A673 (cell line): Measurements from ENCODE around the gene PSPC1. TPM values are rescaled to one million over a fixed set of nuclear protein-coding genes. Genes with fewer than 3 reads are reported as not detected.

Source experiments
- BruUV-seq: library from RNA; stranded (reverse); fragments of 400-500 nt; replicated peaks from 2 replicates; lab custom pipeline; 2021; lab: Mats Ljungman, UMichigan
- CTCF ChIA-PET: fragments of 300-600 bp; sonication (Branson Sonifier 250); formaldehyde crosslinking; loops from one replicate; lab custom pipeline; 2022; ENCODE audit warnings: antibody characterized with exemption; lab: Charles Lee
- POLR2A ChIA-PET: fragments of 300-600 bp; sonication (Branson Sonifier 250); formaldehyde crosslinking; loops from one replicate; lab custom pipeline; 2022; ENCODE audit warnings: antibody characterized with exemption; ENCODE audit not compliant: low non-redundant PET; lab: Charles Lee
- DNase-seq: peaks from one replicate; pipeline ENCODE4 v3.0.0-alpha.2; 2015; ENCODE audit warnings: low spot score
- H3K27ac ChIP-seq: fragments of 200-600 bp; sonication (generic); 2 replicates; pipeline ENCODE4 v1.5.1; 2016; ENCODE audit warnings: mixed run types, low read depth, mild to moderate bottlenecking, mixed read lengths, antibody characterized with exemption, low read length; ENCODE audit not compliant: poor library complexity, severe bottlenecking
- H3K27me3 ChIP-seq: fragments of 200-600 bp; sonication (generic); replicated peaks from 2 replicates; pipeline ENCODE4 v1.6.1; 2017; ENCODE audit warnings: mixed run types, low read depth, mild to moderate bottlenecking, mixed read lengths, antibody characterized with exemption, low read length; ENCODE audit not compliant: insufficient read depth, poor library complexity
- H3K36me3 ChIP-seq: fragments of 200-600 bp; sonication (generic); 2 replicates; pipeline ENCODE4 v1.6.1; 2016; ENCODE audit warnings: mixed run types, mild to moderate bottlenecking, mixed read lengths, antibody characterized with exemption, low read length; ENCODE audit not compliant: insufficient read depth, poor library complexity, severe bottlenecking
- H3K4me1 ChIP-seq: fragments of 200-600 bp; sonication (generic); 2 replicates; pipeline ENCODE4 v1.6.1; 2017; ENCODE audit warnings: mixed run types, mild to moderate bottlenecking, mixed read lengths, antibody characterized with exemption, low read length; ENCODE audit not compliant: insufficient read depth, poor library complexity, severe bottlenecking
- H3K4me3 ChIP-seq: fragments of 200-600 bp; sonication (generic); 2 replicates; pipeline ENCODE4 v1.5.1; 2016; ENCODE audit warnings: low read depth, mixed run types, mild to moderate bottlenecking, mixed read lengths, low read length; ENCODE audit not compliant: poor library complexity, severe bottlenecking
- H3K9me3 ChIP-seq: fragments of 200-600 bp; sonication (generic); 2 replicates; pipeline ENCODE4 v1.6.1; 2016; ENCODE audit warnings: mixed run types, low read depth, mild to moderate bottlenecking, mixed read lengths, antibody characterized with exemption, low read length; ENCODE audit not compliant: poor library complexity, severe bottlenecking
- EZH2 ChIP-seq: fragments of 200-600 bp; sonication (generic); IDR thresholded peaks from 2 replicates; pipeline ENCODE4 v1.6.1; 2017; ENCODE audit warnings: borderline replicate concordance, low read depth, mild to moderate bottlenecking, mixed read lengths, antibody characterized with exemption, low read length; ENCODE audit not compliant: poor library complexity, severe bottlenecking
- intact Hi-C: fragments of 100-400 bp; cut with micrococcal nuclease; formaldehyde crosslinking; loops from one replicate; pipeline ENCODE4 v1.10.0; 2022; ENCODE audit not compliant: unreplicated experiment
- total RNA-seq: library from RNA; stranded (reverse); gene quantifications from 2 replicates; pipeline ENCODE4 v1.2.3, GENCODE V29; 2021
- TF ChIP-seq, protein P1 (sequence below): fragments of 300-800, 200-600 bp; sonication (generic); conservative IDR thresholded peaks from 2 replicates; pipeline ENCODE4 v1.5.1; 2017; ENCODE audit warnings: low read depth, mild to moderate bottlenecking, antibody characterized with exemption, low read length, moderate library complexity, mixed read lengths

Gene PSPC1
- total RNA-seq, 1 experiment from 2014 or later = 90.9 TPM

DNA sequence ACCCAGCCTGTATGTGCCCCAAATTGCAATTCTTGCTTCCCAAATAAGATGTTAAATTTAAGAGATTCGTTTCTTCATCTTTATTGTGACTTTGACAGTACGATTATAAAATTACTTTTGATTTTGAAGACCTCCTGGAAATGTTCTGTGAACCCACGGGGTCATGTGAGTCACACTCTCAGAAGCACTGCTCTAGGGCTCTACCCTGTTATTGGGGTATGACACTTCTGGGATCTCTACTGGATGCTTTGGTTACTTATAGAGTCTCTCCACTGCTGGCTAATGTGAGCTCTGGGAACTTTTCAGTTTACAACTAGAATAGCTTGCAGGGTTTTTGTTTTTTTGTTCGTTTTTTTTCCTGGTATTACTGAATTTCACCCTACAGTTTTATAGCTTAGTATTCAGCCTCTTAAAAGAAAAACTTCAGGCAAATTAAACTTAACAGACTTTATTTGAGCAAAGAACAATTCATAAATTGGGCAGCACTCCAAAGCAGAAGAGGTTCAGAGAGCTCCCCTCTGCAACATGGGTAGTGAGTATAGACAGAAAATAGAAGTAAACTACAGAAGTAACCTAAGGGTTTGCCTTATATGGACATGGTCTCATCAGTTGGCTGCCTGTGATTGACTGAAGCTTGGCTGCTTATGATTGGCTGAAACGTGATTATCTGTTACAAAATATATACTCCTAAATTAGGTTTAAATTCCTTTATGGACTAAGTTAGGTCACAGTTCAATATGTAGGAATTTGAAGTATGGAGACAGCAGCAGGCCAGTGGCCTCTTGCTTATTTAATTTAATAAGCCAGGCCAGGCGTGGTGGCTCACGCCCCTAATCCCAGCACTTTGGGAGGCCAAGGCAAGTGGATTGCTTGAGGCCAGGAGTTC is 28.5 kb upstream of the PSPC1 start:
- Histone ChIP-seq H3K27ac (no peak overlapping the region), H3K36me3 (no peaks in the 10 kb centered on the region), H3K9me3 (no peaks in the 10 kb centered on the region), H3K4me1 (no peaks in the 10 kb centered on the region), H3K4me3 (no peak overlapping the region), H3K27me3 (no peaks in the 10 kb centered on the region)
- intact Hi-C loops = no loop called here
- TF ChIP-seq, protein P1, sequence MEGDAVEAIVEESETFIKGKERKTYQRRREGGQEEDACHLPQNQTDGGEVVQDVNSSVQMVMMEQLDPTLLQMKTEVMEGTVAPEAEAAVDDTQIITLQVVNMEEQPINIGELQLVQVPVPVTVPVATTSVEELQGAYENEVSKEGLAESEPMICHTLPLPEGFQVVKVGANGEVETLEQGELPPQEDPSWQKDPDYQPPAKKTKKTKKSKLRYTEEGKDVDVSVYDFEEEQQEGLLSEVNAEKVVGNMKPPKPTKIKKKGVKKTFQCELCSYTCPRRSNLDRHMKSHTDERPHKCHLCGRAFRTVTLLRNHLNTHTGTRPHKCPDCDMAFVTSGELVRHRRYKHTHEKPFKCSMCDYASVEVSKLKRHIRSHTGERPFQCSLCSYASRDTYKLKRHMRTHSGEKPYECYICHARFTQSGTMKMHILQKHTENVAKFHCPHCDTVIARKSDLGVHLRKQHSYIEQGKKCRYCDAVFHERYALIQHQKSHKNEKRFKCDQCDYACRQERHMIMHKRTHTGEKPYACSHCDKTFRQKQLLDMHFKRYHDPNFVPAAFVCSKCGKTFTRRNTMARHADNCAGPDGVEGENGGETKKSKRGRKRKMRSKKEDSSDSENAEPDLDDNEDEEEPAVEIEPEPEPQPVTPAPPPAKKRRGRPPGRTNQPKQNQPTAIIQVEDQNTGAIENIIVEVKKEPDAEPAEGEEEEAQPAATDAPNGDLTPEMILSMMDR = no peak
- DNase-seq = no peak
- ChIA-PET POLR2A (interaction anchor here (0.5 kb wide), 2 partner anchors 77 to 138 kb away, joined by 4 to 11 read pairs; no protein-coding TSS in a partner anchor), CTCF (no interaction called here)
- BruUV-seq = no TSS peak

DNA sequence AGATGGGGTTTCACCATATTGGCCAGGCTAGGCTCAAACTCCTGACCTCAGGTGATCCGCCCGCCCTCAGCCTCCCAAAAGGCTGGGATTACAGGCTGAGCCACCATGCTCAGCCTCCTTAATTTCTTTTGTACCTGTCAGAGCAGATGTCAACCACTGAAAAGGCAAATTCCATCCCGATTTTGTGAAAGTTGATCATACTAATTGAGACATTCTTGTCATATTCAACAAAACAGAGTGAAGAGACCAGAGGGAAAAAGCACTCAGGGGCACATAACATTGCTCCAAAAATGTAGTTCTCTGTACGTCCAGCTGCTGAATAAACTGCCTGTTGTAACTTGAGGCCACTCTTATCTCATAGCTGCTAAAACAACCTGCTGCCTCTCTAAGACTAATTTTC is 27.4 kb upstream of the PSPC1 start:
- intact Hi-C loops = no loop called here
- Histone ChIP-seq H3K4me3 (no peak overlapping the region), H3K9me3 (no peaks in the 10 kb centered on the region), H3K36me3 (no peaks in the 10 kb centered on the region), H3K27ac (no peak overlapping the region), H3K4me1 (no peaks in the 10 kb centered on the region), H3K27me3 (no peaks in the 10 kb centered on the region)
- no peak for DNase-seq
- TF ChIP-seq, protein P1 = no peak
- TF ChIP-seq EZH2 = no peak
- ChIA-PET POLR2A (no interaction called here), CTCF (no interaction called here)
- BruUV-seq = no TSS peak

DNA sequence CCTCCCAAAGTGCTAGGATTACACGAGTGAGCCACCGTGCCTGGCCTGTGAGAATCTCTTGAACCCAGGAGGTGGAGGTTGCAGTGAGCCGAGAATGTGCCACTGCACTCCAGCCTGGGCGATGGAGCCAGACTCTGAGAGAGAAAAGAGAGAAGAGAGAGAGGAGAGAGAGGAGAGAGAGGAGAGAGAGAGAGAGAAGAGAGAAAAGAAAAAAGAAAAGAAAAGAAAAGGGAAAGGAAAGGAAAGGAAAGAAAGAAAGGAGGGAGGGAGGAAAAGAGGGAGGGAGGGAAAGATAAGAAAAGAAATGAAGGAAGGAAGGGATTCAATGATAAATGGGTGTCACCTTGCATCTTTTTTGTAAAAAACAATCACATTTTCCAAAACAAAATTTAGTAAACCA is 23.0 kb upstream of the PSPC1 start:
- no peak overlapping the region for H3K4me3 ChIP-seq
- H3K4me1 ChIP-seq = no peaks in the 10 kb centered on the region
- intact Hi-C loops = no loop called here
- no peaks in the 10 kb centered on the region for H3K27me3 ChIP-seq
- TF ChIP-seq, protein P1 = no peak
- TF ChIP-seq EZH2 = no peak
- H3K9me3 ChIP-seq = no peaks in the 10 kb centered on the region
- POLR2A ChIA-PET = no interaction called here
- CTCF ChIA-PET = no interaction called here
- BruUV-seq = no TSS peak
- H3K27ac ChIP-seq = no peak overlapping the region
- no peaks in the 10 kb centered on the region for H3K36me3 ChIP-seq
- DNase-seq = no peak
